ENCODE measurements around the gene ERGIC3.

ERGIC3 gene

GRCh38 chr20:35497780-35498189 lies 44.1 kb upstream of the ERGIC3 start:
- Histone ChIP-seq H2BK5ac (ENCODE audit: low read length) (no peak overlapping the region), H3K9me3 (replicated peaks in 1 of 2; ENCODE audit: control insufficient read depth in 2 of 2, insufficient read depth in 1 of 2, low read depth in 1 of 2, low read length in 2 of 2) (no peaks in the 10 kb centered on the region), H3K4me3 (ENCODE audit: low read length in 2 of 2) (no peak overlapping the region), H2AK5ac (ENCODE audit: low read depth, low read length) (no peak overlapping the region), H2BK12ac (ENCODE audit: low read length) (no peak overlapping the region), H3K36me3 (replicated peaks in 1 of 2; ENCODE audit: control insufficient read depth in 2 of 2, insufficient read depth in 2 of 2, low read length in 2 of 2) (peaks cover 53 to 98% of the 10 kb centered on the region in 2 donors), H2AFZ (ENCODE audit: low read length) (no peak overlapping the region), H3K79me1 (ENCODE audit: low read depth, low read length) (no peaks in the 10 kb centered on the region), H3K27ac (replicated peaks; ENCODE audit: low read length) (no peak overlapping the region), H2BK120ac (ENCODE audit: low read depth, low read length) (no peak overlapping the region), H3K23ac (ENCODE audit: low read depth, low read length, poor library complexity) (peak overlapping the region; percentile 32), H3K4me2 (ENCODE audit: insufficient read depth, low read length, poor library complexity, severe bottlenecking) (no peak overlapping the region), H3K9ac (ENCODE audit: low read depth, low read length, poor library complexity) (no peak overlapping the region), H2BK15ac (ENCODE audit: low read length) (no peak overlapping the region), H3K18ac (ENCODE audit: low read length) (no peak overlapping the region), H3K27me3 (ENCODE audit: control insufficient read depth in 3 of 3, insufficient read depth in 3 of 3, low read depth in 1 of 3, low read length in 3 of 3) (no peaks in the 10 kb centered on the region), H3K4ac (ENCODE audit: low read length) (no peak overlapping the region), H4K91ac (ENCODE audit: low read depth, low read length, poor library complexity) (no peak overlapping the region), H3K4me1 (ENCODE audit: control insufficient read depth in 2 of 2, insufficient read depth in 1 of 2, low read depth in 1 of 2, low read length in 2 of 2) (no peaks in the 10 kb centered on the region), H3K14ac (ENCODE audit: low read length) (no peak overlapping the region), H4K8ac (ENCODE audit: low read depth, low read length) (no peak overlapping the region)
- WGBS, 2 donors (ENCODE audit: extremely low coverage in 2 of 2, insufficient read length in 2 of 2, insufficient replicate concordance in 1 of 2) = no CpG with 5 or more reads among the region's 9 CpGs
- no peak for DNase-seq (ENCODE audit: low spot score)

- Histone ChIP-seq H2BK12ac (ENCODE audit: low read length) (no peak overlapping the region), H3K36me3 (replicated peaks in 1 of 2; ENCODE audit: control insufficient read depth in 2 of 2, insufficient read depth in 2 of 2, low read length in 2 of 2) (peaks cover 59 to 98% of the 10 kb centered on the region in 2 donors), H2AK5ac (ENCODE audit: low read depth, low read length) (no peak overlapping the region), H3K18ac (ENCODE audit: low read length) (no peak overlapping the region), H3K14ac (ENCODE audit: low read length) (no peak overlapping the region), H4K8ac (ENCODE audit: low read depth, low read length) (no peak overlapping the region), H3K9ac (ENCODE audit: low read depth, low read length, poor library complexity) (no peak overlapping the region), H3K4me3 (ENCODE audit: low read length in 2 of 2) (no peak overlapping the region), H2BK5ac (ENCODE audit: low read length) (no peak overlapping the region), H3K4ac (ENCODE audit: low read length) (no peak overlapping the region), H3K27me3 (ENCODE audit: control insufficient read depth in 3 of 3, insufficient read depth in 3 of 3, low read depth in 1 of 3, low read length in 3 of 3) (no peaks in the 10 kb centered on the region), H4K91ac (ENCODE audit: low read depth, low read length, poor library complexity) (no peak overlapping the region), H2BK15ac (ENCODE audit: low read length) (no peak overlapping the region), H3K9me3 (replicated peaks in 1 of 2; ENCODE audit: control insufficient read depth in 2 of 2, insufficient read depth in 1 of 2, low read depth in 1 of 2, low read length in 2 of 2) (no peaks in the 10 kb centered on the region), H3K4me2 (ENCODE audit: insufficient read depth, low read length, poor library complexity, severe bottlenecking) (no peak overlapping the region), H3K23ac (ENCODE audit: low read depth, low read length, poor library complexity) (no peak overlapping the region), H3K27ac (replicated peaks; ENCODE audit: low read length) (no peak overlapping the region), H3K4me1 (ENCODE audit: control insufficient read depth in 2 of 2, insufficient read depth in 1 of 2, low read depth in 1 of 2, low read length in 2 of 2) (no peaks in the 10 kb centered on the region), H2AFZ (ENCODE audit: low read length) (no peak overlapping the region), H2BK120ac (ENCODE audit: low read depth, low read length) (no peak overlapping the region), H3K79me1 (ENCODE audit: low read depth, low read length) (no peaks in the 10 kb centered on the region)
- WGBS, 2 donors (ENCODE audit: extremely low coverage in 2 of 2, insufficient read length in 2 of 2, insufficient replicate concordance in 1 of 2) = no CpG with 5 or more reads among the region's 1 CpG
- no peak for DNase-seq (ENCODE audit: low spot score)
Observed at GRCh38 chr20:35499271-35499670, 42.6 kb upstream of the ERGIC3 start.

- no CpG with 5 or more reads among the region's 8 CpGs for WGBS, 2 donors (ENCODE audit: extremely low coverage in 2 of 2, insufficient read length in 2 of 2, insufficient replicate concordance in 1 of 2)
Observed at GRCh38 chr20:35502352-35502751, 39.5 kb upstream of the ERGIC3 start.

GRCh38 chr20:35503281-35503680 lies 38.6 kb upstream of the ERGIC3 start:
- H2BK12ac ChIP-seq (ENCODE audit: low read length) = no peak overlapping the region
- no peak overlapping the region for H2AK5ac ChIP-seq (ENCODE audit: low read depth, low read length)
- no peak overlapping the region for H2BK15ac ChIP-seq (ENCODE audit: low read length)
- no peak overlapping the region for H4K91ac ChIP-seq (ENCODE audit: low read depth, low read length, poor library complexity)
- H3K9me3 ChIP-seq (replicated peaks in 1 of 2; ENCODE audit: control insufficient read depth in 2 of 2, insufficient read depth in 1 of 2, low read depth in 1 of 2, low read length in 2 of 2) = no peaks in the 10 kb centered on the region
- H3K4me2 ChIP-seq (ENCODE audit: insufficient read depth, low read length, poor library complexity, severe bottlenecking) = no peak overlapping the region
- no peak overlapping the region for H2AFZ ChIP-seq (ENCODE audit: low read length)
- no peak overlapping the region for H2BK5ac ChIP-seq (ENCODE audit: low read length)
- H2BK120ac ChIP-seq (ENCODE audit: low read depth, low read length) = no peak overlapping the region
- no peak for DNase-seq (ENCODE audit: low spot score)
- no peak overlapping the region for H4K8ac ChIP-seq (ENCODE audit: low read depth, low read length)
- no peak overlapping the region for H3K14ac ChIP-seq (ENCODE audit: low read length)
- no peaks in the 10 kb centered on the region for H3K79me1 ChIP-seq (ENCODE audit: low read depth, low read length)
- H3K23ac ChIP-seq (ENCODE audit: low read depth, low read length, poor library complexity) = no peak overlapping the region
- peaks cover 56 to 96% of the 10 kb centered on the region in 2 donors for H3K36me3 ChIP-seq (replicated peaks in 1 of 2; ENCODE audit: control insufficient read depth in 2 of 2, insufficient read depth in 2 of 2, low read length in 2 of 2)
- no CpG with 5 or more reads among the region's 10 CpGs for WGBS, 2 donors (ENCODE audit: extremely low coverage in 2 of 2, insufficient read length in 2 of 2, insufficient replicate concordance in 1 of 2)
- H3K27ac ChIP-seq (replicated peaks; ENCODE audit: low read length) = no peak overlapping the region
- H3K4ac ChIP-seq (ENCODE audit: low read length) = no peak overlapping the region
- H3K4me1 ChIP-seq (ENCODE audit: control insufficient read depth in 2 of 2, insufficient read depth in 1 of 2, low read depth in 1 of 2, low read length in 2 of 2) = no peaks in the 10 kb centered on the region
- H3K9ac ChIP-seq (ENCODE audit: low read depth, low read length, poor library complexity) = no peak overlapping the region
- H3K27me3 ChIP-seq (ENCODE audit: control insufficient read depth in 3 of 3, insufficient read depth in 3 of 3, low read depth in 1 of 3, low read length in 3 of 3) = no peaks in the 10 kb centered on the region
- no peak overlapping the region for H3K18ac ChIP-seq (ENCODE audit: low read length)
- no peak overlapping the region for H3K4me3 ChIP-seq (ENCODE audit: low read length in 2 of 2)

More at GRCh38 chr20:35502352-35502751, 39.5 kb upstream of the ERGIC3 start:
- H3K23ac ChIP-seq (ENCODE audit: low read depth, low read length, poor library complexity) = no peak overlapping the region
- no peak overlapping the region for H4K8ac ChIP-seq (ENCODE audit: low read depth, low read length)
- H2BK120ac ChIP-seq (ENCODE audit: low read depth, low read length) = no peak overlapping the region
- H2AK5ac ChIP-seq (ENCODE audit: low read depth, low read length) = no peak overlapping the region
- peaks cover 59 to 97% of the 10 kb centered on the region in 2 donors for H3K36me3 ChIP-seq (replicated peaks in 1 of 2; ENCODE audit: control insufficient read depth in 2 of 2, insufficient read depth in 2 of 2, low read length in 2 of 2)
- no peak overlapping the region for H3K18ac ChIP-seq (ENCODE audit: low read length)
- no peak overlapping the region for H3K14ac ChIP-seq (ENCODE audit: low read length)
- no peak overlapping the region for H3K27ac ChIP-seq (replicated peaks; ENCODE audit: low read length)
- H3K27me3 ChIP-seq (ENCODE audit: control insufficient read depth in 3 of 3, insufficient read depth in 3 of 3, low read depth in 1 of 3, low read length in 3 of 3) = no peaks in the 10 kb centered on the region
- DNase-seq (ENCODE audit: low spot score) = no peak
- no peak overlapping the region for H4K91ac ChIP-seq (ENCODE audit: low read depth, low read length, poor library complexity)
- H2BK15ac ChIP-seq (ENCODE audit: low read length) = no peak overlapping the region
- no peak overlapping the region for H3K4me3 ChIP-seq (ENCODE audit: low read length in 2 of 2)
- H3K4ac ChIP-seq (ENCODE audit: low read length) = no peak overlapping the region
- no peak overlapping the region for H2BK12ac ChIP-seq (ENCODE audit: low read length)
- H3K9me3 ChIP-seq (replicated peaks in 1 of 2; ENCODE audit: control insufficient read depth in 2 of 2, insufficient read depth in 1 of 2, low read depth in 1 of 2, low read length in 2 of 2) = no peaks in the 10 kb centered on the region
- no peak overlapping the region for H3K9ac ChIP-seq (ENCODE audit: low read depth, low read length, poor library complexity)
- no peaks in the 10 kb centered on the region for H3K4me1 ChIP-seq (ENCODE audit: control insufficient read depth in 2 of 2, insufficient read depth in 1 of 2, low read depth in 1 of 2, low read length in 2 of 2)
- H2AFZ ChIP-seq (ENCODE audit: low read length) = no peak overlapping the region
- H3K79me1 ChIP-seq (ENCODE audit: low read depth, low read length) = no peaks in the 10 kb centered on the region
- no peak overlapping the region for H3K4me2 ChIP-seq (ENCODE audit: insufficient read depth, low read length, poor library complexity, severe bottlenecking)
- no peak overlapping the region for H2BK5ac ChIP-seq (ENCODE audit: low read length)

All from neuronal stem cell (in vitro differentiated cells).